Measurements from ENCODE around the gene AFDN.

AFDN gene

GRCh38 chr6:167807200-167807599 is 19.5 kb upstream of the AFDN start:
- no peak overlapping the region for H3K4me3 ChIP-seq (ENCODE audit: low read depth, low read length)
- no peak for DNase-seq (ENCODE audit: low read depth)
- TF ChIP-seq CTCF (conservative IDR thresholded peaks at IDR 0.05; ENCODE audit: low read depth, low read length): no peak

GRCh38 chr6:167807756-167808155 is 19.0 kb upstream of the AFDN start:
- no peak for DNase-seq (ENCODE audit: low read depth)
- TF ChIP-seq CTCF (conservative IDR thresholded peaks at IDR 0.05; ENCODE audit: low read depth, low read length): no peak
- H3K4me3 ChIP-seq (ENCODE audit: low read depth, low read length): no peak overlapping the region

- TF ChIP-seq CTCF (conservative IDR thresholded peaks at IDR 0.05; ENCODE audit: low read depth, low read length): no peak
- H3K4me3 ChIP-seq (ENCODE audit: low read depth, low read length): no peak overlapping the region
- DNase-seq (ENCODE audit: low read depth): no peak
Observed at GRCh38 chr6:167811040-167811439, 15.7 kb upstream of the AFDN start.

- no peak overlapping the region for H3K4me3 ChIP-seq (ENCODE audit: low read depth, low read length)
- DNase-seq (ENCODE audit: low read depth): peak; percentile 22
- TF ChIP-seq CTCF (conservative IDR thresholded peaks at IDR 0.05; ENCODE audit: low read depth, low read length): no peak
Observed at GRCh38 chr6:167811442-167812087, 15.1 kb upstream of the AFDN start.

- H3K4me3 ChIP-seq (ENCODE audit: low read depth, low read length): no peak overlapping the region
- no peak for DNase-seq (ENCODE audit: low read depth)
- no peak for TF ChIP-seq CTCF (conservative IDR thresholded peaks at IDR 0.05; ENCODE audit: low read depth, low read length)
Observed at GRCh38 chr6:167812088-167812487, 14.6 kb upstream of the AFDN start.

- TF ChIP-seq CTCF (conservative IDR thresholded peaks at IDR 0.05; ENCODE audit: low read depth, low read length): no peak
- no peak overlapping the region for H3K4me3 ChIP-seq (ENCODE audit: low read depth, low read length)
- DNase-seq (ENCODE audit: low read depth): no peak
Observed at GRCh38 chr6:167815296-167815980, 11.3 kb upstream of the AFDN start.

- no peak for TF ChIP-seq CTCF (conservative IDR thresholded peaks at IDR 0.05; ENCODE audit: low read depth, low read length)
- H3K4me3 ChIP-seq (ENCODE audit: low read depth, low read length): no peak overlapping the region
- no peak for DNase-seq (ENCODE audit: low read depth)
Observed at GRCh38 chr6:167817016-167817415, 9.7 kb upstream of the AFDN start.

Data from choroid plexus epithelial cell (primary cell).